ACC112 (cell line): ENCODE measurements around the gene STK35.

Source experiments
- H2AFZ ChIP-seq: fragments of 200-600 bp; sonication (generic); one replicate; pipeline ENCODE4 v1.6.0; 2017; ENCODE audit warnings: antibody characterized with exemption, low read length; ENCODE audit not compliant: unreplicated experiment
- H3K27ac ChIP-seq: fragments of 200-600 bp; sonication (generic); 2 replicates; pipeline ENCODE4 v1.5.1; 2014; ENCODE audit warnings: low read depth, mild to moderate bottlenecking, antibody characterized with exemption, low read length, moderate library complexity
- H3K27me3 ChIP-seq: fragments of 200-600 bp; sonication (generic); 2 replicates; pipeline ENCODE4 v1.6.1; 2014; ENCODE audit warnings: mild to moderate bottlenecking, antibody characterized with exemption, low read length, moderate library complexity, mixed read lengths; ENCODE audit not compliant: insufficient read depth
- H3K36me3 ChIP-seq: fragments of 200-600 bp; sonication (generic); 2 replicates; pipeline ENCODE4 v1.6.1; 2016; ENCODE audit warnings: mild to moderate bottlenecking, antibody characterized with exemption, low read length, moderate library complexity, mixed read lengths; ENCODE audit not compliant: insufficient read depth
- H3K4me1 ChIP-seq: fragments of 200-600 bp; sonication (generic); one replicate; pipeline ENCODE4 v1.6.1; 2016; ENCODE audit warnings: low read length, mixed read lengths; ENCODE audit not compliant: insufficient read depth, unreplicated experiment, control insufficient read depth
- H3K4me3 ChIP-seq: fragments of 200-600 bp; sonication (generic); 2 replicates; pipeline ENCODE4 v1.5.1; 2014; ENCODE audit warnings: mild to moderate bottlenecking, low read depth, low read length
- H3K79me2 ChIP-seq: fragments of 200-600 bp; sonication (generic); one replicate; pipeline ENCODE4 v1.6.0; 2016; ENCODE audit warnings: low read length; ENCODE audit not compliant: control insufficient read depth, unreplicated experiment, insufficient read depth

Gene STK35

DNA sequence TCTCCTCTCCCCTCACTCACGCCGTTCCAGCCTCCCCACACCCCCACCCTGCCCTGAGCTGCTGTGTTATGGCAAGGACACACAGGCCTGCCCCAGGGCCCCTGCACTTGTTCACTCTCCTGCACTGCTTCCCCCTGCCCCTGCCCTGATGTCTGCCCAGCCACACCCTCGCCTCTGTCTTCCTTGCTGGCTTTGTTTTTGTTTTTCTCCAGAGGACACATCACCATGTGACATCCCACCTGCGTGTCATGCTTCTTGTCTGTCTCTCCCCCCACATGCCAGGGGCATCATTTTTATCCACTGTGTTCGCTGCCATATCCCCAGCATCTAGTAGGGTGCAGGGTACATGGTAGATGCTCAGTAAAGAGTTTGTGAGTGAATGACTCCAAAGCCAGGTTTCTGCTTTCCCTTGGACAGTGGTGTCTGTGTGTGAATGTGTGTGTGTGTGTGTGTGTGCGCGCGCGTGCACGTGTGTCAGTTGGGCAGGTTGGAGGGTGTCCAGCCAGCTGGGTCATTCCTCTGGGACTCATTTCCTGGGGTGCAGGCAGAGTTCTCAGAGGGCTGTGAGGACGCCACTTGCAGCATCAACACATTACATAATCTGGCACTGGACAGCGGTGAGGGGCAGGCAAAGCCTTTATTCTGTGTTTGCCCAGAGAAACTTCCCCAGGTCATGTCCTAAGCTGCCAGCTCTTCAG lies 60.6 kb downstream of the STK35 start:
- H3K4me3 ChIP-seq: no peak overlapping the region
- H3K36me3 ChIP-seq: no peaks in the 10 kb centered on the region
- no peak overlapping the region for H2AFZ ChIP-seq
- H3K79me2 ChIP-seq: no peaks in the 10 kb centered on the region
- peaks cover 19% of the 10 kb centered on the region for H3K27me3 ChIP-seq
- no peaks in the 10 kb centered on the region for H3K4me1 ChIP-seq
- H3K27ac ChIP-seq: no peak overlapping the region

GRCh38 chr20:2162823-2163166 lies 61.2 kb downstream of the STK35 start:
- no peaks in the 10 kb centered on the region for H3K79me2 ChIP-seq

DNA sequence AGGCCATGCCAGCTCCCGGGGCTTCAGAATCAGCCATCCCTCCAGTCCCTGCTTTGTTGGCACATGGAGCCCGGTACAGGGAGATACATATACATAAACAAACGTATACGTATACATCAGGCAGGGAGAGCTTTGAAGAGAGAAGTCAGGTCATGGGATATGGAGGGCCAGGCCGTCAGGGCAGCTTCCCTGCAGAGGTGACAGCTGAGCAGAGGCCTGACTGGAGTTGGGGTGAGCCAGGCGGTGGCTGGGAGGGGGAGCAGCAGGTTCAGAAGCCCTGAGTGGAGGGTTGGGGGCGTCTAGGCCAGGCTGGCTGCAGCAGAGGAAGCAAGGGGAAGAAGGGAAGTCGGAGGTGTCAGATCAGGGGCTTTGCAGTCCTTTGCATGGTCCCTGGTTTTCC lies 61.7 kb downstream of the STK35 start:
- H3K79me2 ChIP-seq: no peaks in the 10 kb centered on the region
- no peaks in the 10 kb centered on the region for H3K36me3 ChIP-seq
- H3K27ac ChIP-seq: no peak overlapping the region
- H2AFZ ChIP-seq: no peak overlapping the region
- no peaks in the 10 kb centered on the region for H3K4me1 ChIP-seq
- no peak overlapping the region for H3K4me3 ChIP-seq
- peaks cover 21% of the 10 kb centered on the region for H3K27me3 ChIP-seq

More at GRCh38 chr20:2162823-2163166, 61.2 kb downstream of the STK35 start:
- Histone ChIP-seq H3K36me3 (no peaks in the 10 kb centered on the region), H3K4me1 (no peaks in the 10 kb centered on the region), H3K4me3 (no peak overlapping the region), H3K27ac (no peak overlapping the region), H2AFZ (no peak overlapping the region), H3K27me3 (peaks cover 21% of the 10 kb centered on the region)

GRCh38 chr20:2163757-2164156 lies 62.1 kb downstream of the STK35 start:
- H3K27me3 ChIP-seq: peaks cover 21% of the 10 kb centered on the region
- H3K36me3 ChIP-seq: no peaks in the 10 kb centered on the region
- H3K4me3 ChIP-seq: no peak overlapping the region
- no peaks in the 10 kb centered on the region for H3K79me2 ChIP-seq
- H3K27ac ChIP-seq: no peak overlapping the region
- no peaks in the 10 kb centered on the region for H3K4me1 ChIP-seq
- H2AFZ ChIP-seq: no peak overlapping the region

GRCh38 chr20:2164421-2164820 lies 62.8 kb downstream of the STK35 start:
- H3K27ac ChIP-seq: no peak overlapping the region
- H3K4me1 ChIP-seq: no peaks in the 10 kb centered on the region
- no peak overlapping the region for H3K4me3 ChIP-seq
- H3K79me2 ChIP-seq: no peaks in the 10 kb centered on the region
- no peak overlapping the region for H2AFZ ChIP-seq
- peaks cover 21% of the 10 kb centered on the region for H3K27me3 ChIP-seq
- H3K36me3 ChIP-seq: no peaks in the 10 kb centered on the region

- Histone ChIP-seq H2AFZ (no peak overlapping the region), H3K27me3 (peaks cover 21% of the 10 kb centered on the region), H3K4me3 (no peak overlapping the region), H3K36me3 (no peaks in the 10 kb centered on the region), H3K27ac (no peak overlapping the region), H3K4me1 (no peaks in the 10 kb centered on the region), H3K79me2 (no peaks in the 10 kb centered on the region)
Measured at GRCh38 chr20:2164966-2165365, 63.3 kb downstream of the STK35 start.

- H3K27me3 ChIP-seq: peaks cover 21% of the 10 kb centered on the region
Measured at GRCh38 chr20:2165871-2166270, 64.2 kb downstream of the STK35 start.

DNA sequence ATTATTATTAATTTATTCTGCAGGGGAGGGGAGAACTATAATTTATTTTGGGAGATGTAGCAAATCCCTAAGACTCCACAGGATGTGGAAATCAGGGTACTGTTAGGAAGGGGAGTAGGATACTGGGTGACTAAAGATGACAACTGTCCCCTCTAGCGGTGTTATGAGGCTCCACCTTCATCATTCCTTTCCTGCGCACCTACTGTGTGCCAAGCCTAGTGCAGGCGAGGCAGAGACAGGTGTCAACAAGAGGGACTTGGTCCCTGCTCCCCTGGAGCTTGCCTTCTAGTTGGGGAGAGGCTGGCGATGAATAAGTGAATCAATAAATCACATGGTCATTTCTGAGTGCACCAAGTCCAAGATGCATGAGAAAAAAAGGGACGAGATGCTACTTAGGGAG lies 65.5 kb downstream of the STK35 start:
- H3K27me3 ChIP-seq: peaks cover 26% of the 10 kb centered on the region
- no peak overlapping the region for H3K27ac ChIP-seq
- no peaks in the 10 kb centered on the region for H3K4me1 ChIP-seq
- no peak overlapping the region for H3K4me3 ChIP-seq
- H3K36me3 ChIP-seq: no peaks in the 10 kb centered on the region
- H3K79me2 ChIP-seq: no peaks in the 10 kb centered on the region
- H2AFZ ChIP-seq: no peak overlapping the region

More at GRCh38 chr20:2165871-2166270, 64.2 kb downstream of the STK35 start:
- no peak overlapping the region for H2AFZ ChIP-seq
- no peaks in the 10 kb centered on the region for H3K79me2 ChIP-seq
- no peaks in the 10 kb centered on the region for H3K4me1 ChIP-seq
- no peaks in the 10 kb centered on the region for H3K36me3 ChIP-seq
- no peak overlapping the region for H3K4me3 ChIP-seq
- no peak overlapping the region for H3K27ac ChIP-seq

GRCh38 chr20:2168946-2169345 lies 67.3 kb downstream of the STK35 start:
- no peak overlapping the region for H3K27ac ChIP-seq
- no peaks in the 10 kb centered on the region for H3K79me2 ChIP-seq
- no peaks in the 10 kb centered on the region for H3K36me3 ChIP-seq
- H3K4me1 ChIP-seq: no peaks in the 10 kb centered on the region
- peaks cover 36% of the 10 kb centered on the region for H3K27me3 ChIP-seq
- H3K4me3 ChIP-seq: no peak overlapping the region
- no peak overlapping the region for H2AFZ ChIP-seq

- H3K4me1 ChIP-seq: no peaks in the 10 kb centered on the region
Measured at GRCh38 chr20:2169456-2170088, 67.9 kb downstream of the STK35 start.

GRCh38 chr20:2170404-2170803 lies 68.8 kb downstream of the STK35 start:
- Histone ChIP-seq H3K27ac (no peak overlapping the region), H3K36me3 (no peaks in the 10 kb centered on the region), H3K4me3 (no peak overlapping the region), H3K27me3 (peaks cover 32% of the 10 kb centered on the region), H2AFZ (no peak overlapping the region), H3K4me1 (no peaks in the 10 kb centered on the region), H3K79me2 (no peaks in the 10 kb centered on the region)

More at GRCh38 chr20:2169456-2170088, 67.9 kb downstream of the STK35 start:
- Histone ChIP-seq H3K27ac (no peak overlapping the region), H3K36me3 (no peaks in the 10 kb centered on the region), H3K4me3 (no peak overlapping the region), H3K79me2 (no peaks in the 10 kb centered on the region), H3K27me3 (peaks cover 37% of the 10 kb centered on the region), H2AFZ (no peak overlapping the region)
